Endothelial cell of umbilical vein (primary cell): ENCODE measurements around the gene BRICD5.

ENCODE experiments used
- EZH2 ChIP-seq: IDR thresholded peaks from 2 replicates; pipeline ENCODE4 v1.6.1; 2012; ENCODE audit warnings: borderline replicate concordance, low read depth, mild to moderate bottlenecking, moderate library complexity, low read length, inconsistent platforms; ENCODE audit not compliant: severe bottlenecking
- FOS ChIP-seq: IDR thresholded peaks from 2 replicates; pipeline ENCODE4 v1.6.1; 2011; ENCODE audit warnings: mild to moderate bottlenecking, low read length, moderate library complexity, borderline replicate concordance; ENCODE audit not compliant: insufficient read depth
- MYC ChIP-seq: IDR thresholded peaks from one replicate; pipeline ENCODE4 v1.6.1; 2011; ENCODE audit warnings: mild to moderate bottlenecking, low read depth, low read length
- POLR2A ChIP-seq: IDR thresholded peaks from 2 replicates; pipeline ENCODE4 v1.6.1; 2012; ENCODE audit warnings: low read depth, mild to moderate bottlenecking, control low read depth, low read length
- TF ChIP-seq, protein P1 (sequence below), 2 donors: IDR thresholded peaks; 1 replicate in 1 of 2; 2 replicates in 1 of 2; pipeline ENCODE4 v1.5.1; 2011; ENCODE audit warnings: low read length in 2 of 2, mild to moderate bottlenecking in 2 of 2, moderate library complexity in 2 of 2, control low read depth in 1 of 2, inconsistent platforms in 1 of 2, low read depth in 1 of 2; ENCODE audit not compliant: insufficient read depth in 1 of 2; ENCODE audit errors: extremely low read depth in 1 of 2
- TF ChIP-seq, protein P2 (sequence below): IDR thresholded peaks from 2 replicates; pipeline ENCODE4 v1.6.1; 2011; ENCODE audit not compliant: insufficient read depth, insufficient read length

DNA sequence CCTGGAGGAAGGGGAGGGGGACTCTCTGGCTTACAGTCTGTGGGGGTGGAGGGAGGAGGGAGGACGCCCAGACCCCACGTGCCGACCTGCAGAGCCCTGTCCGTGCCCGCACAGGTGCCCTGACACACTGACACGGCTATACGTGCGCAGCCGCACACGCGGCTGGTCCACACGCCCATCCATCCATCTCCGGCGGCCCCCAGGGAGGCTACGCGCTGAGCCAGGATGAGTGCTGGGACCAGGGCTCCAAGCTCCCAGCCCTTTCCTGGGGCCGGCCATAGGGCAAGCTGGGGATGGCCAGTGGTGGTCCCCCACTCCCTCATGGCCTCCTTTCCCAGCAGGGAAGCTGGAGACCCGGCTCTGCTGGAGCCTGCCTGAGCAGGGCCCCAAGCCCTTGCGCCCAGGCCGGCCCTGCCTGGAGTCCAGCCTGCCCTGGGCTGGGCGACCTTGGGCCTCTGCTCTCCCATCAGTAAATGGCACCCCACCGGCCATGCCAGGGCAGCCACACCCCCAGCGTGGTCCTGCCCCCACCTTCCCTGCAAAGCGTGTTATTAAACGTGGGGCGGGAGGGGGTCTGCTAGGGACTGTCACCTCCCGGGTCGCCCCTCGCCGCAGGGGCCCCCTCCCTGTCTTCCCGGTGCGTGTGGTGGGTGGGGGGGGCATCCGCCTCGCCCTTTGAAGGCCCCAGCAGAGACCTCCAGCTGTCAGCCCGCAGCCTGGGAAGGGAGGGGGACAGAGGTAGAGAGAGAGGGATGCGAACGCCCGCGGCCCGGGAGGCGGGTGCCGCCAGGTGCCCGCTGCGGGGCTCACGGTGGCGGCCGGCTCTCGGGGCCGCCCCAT is 15.1 kb downstream of the BRICD5 start:
- TF ChIP-seq EZH2 (peak; percentile 98), FOS (no peak), POLR2A (no peak), MYC (no peak)
- TF ChIP-seq, protein P1, sequence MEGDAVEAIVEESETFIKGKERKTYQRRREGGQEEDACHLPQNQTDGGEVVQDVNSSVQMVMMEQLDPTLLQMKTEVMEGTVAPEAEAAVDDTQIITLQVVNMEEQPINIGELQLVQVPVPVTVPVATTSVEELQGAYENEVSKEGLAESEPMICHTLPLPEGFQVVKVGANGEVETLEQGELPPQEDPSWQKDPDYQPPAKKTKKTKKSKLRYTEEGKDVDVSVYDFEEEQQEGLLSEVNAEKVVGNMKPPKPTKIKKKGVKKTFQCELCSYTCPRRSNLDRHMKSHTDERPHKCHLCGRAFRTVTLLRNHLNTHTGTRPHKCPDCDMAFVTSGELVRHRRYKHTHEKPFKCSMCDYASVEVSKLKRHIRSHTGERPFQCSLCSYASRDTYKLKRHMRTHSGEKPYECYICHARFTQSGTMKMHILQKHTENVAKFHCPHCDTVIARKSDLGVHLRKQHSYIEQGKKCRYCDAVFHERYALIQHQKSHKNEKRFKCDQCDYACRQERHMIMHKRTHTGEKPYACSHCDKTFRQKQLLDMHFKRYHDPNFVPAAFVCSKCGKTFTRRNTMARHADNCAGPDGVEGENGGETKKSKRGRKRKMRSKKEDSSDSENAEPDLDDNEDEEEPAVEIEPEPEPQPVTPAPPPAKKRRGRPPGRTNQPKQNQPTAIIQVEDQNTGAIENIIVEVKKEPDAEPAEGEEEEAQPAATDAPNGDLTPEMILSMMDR (IDR thresholded peaks at IDR 0.05; ENCODE audit: extremely low read depth in 1 of 2, insufficient read depth in 1 of 2, low read depth in 1 of 2, low read length in 2 of 2): no peak
- TF ChIP-seq, protein P2, sequence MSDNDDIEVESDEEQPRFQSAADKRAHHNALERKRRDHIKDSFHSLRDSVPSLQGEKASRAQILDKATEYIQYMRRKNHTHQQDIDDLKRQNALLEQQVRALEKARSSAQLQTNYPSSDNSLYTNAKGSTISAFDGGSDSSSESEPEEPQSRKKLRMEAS: no peak
